ENCODE results near the gene COL19A1.

The COL19A1 gene

GRCh38 chr6:70254784-70255183, 388.4 kb downstream of the COL19A1 start:
- Histone ChIP-seq H3K9ac (no peak overlapping the region), H3K36me3 (ENCODE audit: control insufficient read depth, insufficient read depth, low read length) (no peaks in the 10 kb centered on the region), H3K27ac (no peak overlapping the region), H3K9me3 (ENCODE audit: control insufficient read depth, low read length) (no peaks in the 10 kb centered on the region), H3K27me3 (ENCODE audit: control insufficient read depth, insufficient read depth, low read length) (no peaks in the 10 kb centered on the region), H3K4me3 (ENCODE audit: low read depth, low read length) (no peak overlapping the region), H3K4me1 (no peaks in the 10 kb centered on the region), H3K79me2 (no peaks in the 10 kb centered on the region), H3K4me2 (ENCODE audit: low read length) (no peak overlapping the region), H2AFZ (no peak overlapping the region)
- TF ChIP-seq CTCF (IDR thresholded peaks at IDR 0.05), result no peak

GRCh38 chr6:70257768-70258273, 391.5 kb downstream of the COL19A1 start:
- no peak overlapping the region for H3K4me2 ChIP-seq (ENCODE audit: low read length)
- TF ChIP-seq CTCF (IDR thresholded peaks at IDR 0.05), result no peak
- H3K9me3 ChIP-seq (ENCODE audit: control insufficient read depth, low read length), result no peaks in the 10 kb centered on the region
- H3K27me3 ChIP-seq (ENCODE audit: control insufficient read depth, insufficient read depth, low read length), result no peaks in the 10 kb centered on the region
- H3K27ac ChIP-seq, result no peak overlapping the region
- H3K36me3 ChIP-seq (ENCODE audit: control insufficient read depth, insufficient read depth, low read length), result no peaks in the 10 kb centered on the region
- no peaks in the 10 kb centered on the region for H3K4me1 ChIP-seq
- H3K9ac ChIP-seq, result no peak overlapping the region
- H3K4me3 ChIP-seq (ENCODE audit: low read depth, low read length), result no peak overlapping the region
- no peaks in the 10 kb centered on the region for H3K79me2 ChIP-seq
- H2AFZ ChIP-seq, result no peak overlapping the region

- no peak overlapping the region for H3K9ac ChIP-seq
These were observed 392.1 kb downstream of the COL19A1 start for GRCh38 chr6:70258483-70258882.

More at GRCh38 chr6:70258483-70258882, 392.1 kb downstream of the COL19A1 start:
- no peaks in the 10 kb centered on the region for H3K4me1 ChIP-seq
- H3K4me3 ChIP-seq (ENCODE audit: low read depth, low read length), result no peak overlapping the region
- H3K79me2 ChIP-seq, result no peaks in the 10 kb centered on the region
- H3K4me2 ChIP-seq (ENCODE audit: low read length), result no peak overlapping the region
- TF ChIP-seq CTCF (IDR thresholded peaks at IDR 0.05), result no peak
- H3K27me3 ChIP-seq (ENCODE audit: control insufficient read depth, insufficient read depth, low read length), result no peaks in the 10 kb centered on the region
- H3K36me3 ChIP-seq (ENCODE audit: control insufficient read depth, insufficient read depth, low read length), result no peaks in the 10 kb centered on the region
- no peaks in the 10 kb centered on the region for H3K9me3 ChIP-seq (ENCODE audit: control insufficient read depth, low read length)
- no peak overlapping the region for H3K27ac ChIP-seq
- no peak overlapping the region for H2AFZ ChIP-seq

Measured in parathyroid adenoma (tissue), 2 donors.